C4-2B (cell line): ENCODE results near the gene TBCEL.

Experiments
- H3K27ac ChIP-seq: fragments of 450-650 bp; 2 replicates; pipeline ENCODE4 v1.5.1; 2017
- CTCF ChIP-seq: fragments of 450-650 bp; conservative IDR thresholded peaks from 2 replicates; pipeline ENCODE4 v1.5.1; 2017; ENCODE audit warnings: mild to moderate bottlenecking
- ZFX ChIP-seq: fragments of 450-650 bp; IDR thresholded peaks from 2 replicates; pipeline ENCODE4 v1.6.1; 2017

Gene TBCEL

GRCh38 chr11:121054266-121054665 lies 30.4 kb downstream of the TBCEL start:
- no peak overlapping the region for H3K27ac ChIP-seq
- no peak for TF ChIP-seq ZFX
- TF ChIP-seq CTCF, result no peak

- H3K27ac ChIP-seq, result no peak overlapping the region
- no peak for TF ChIP-seq CTCF
- no peak for TF ChIP-seq ZFX
Observed at GRCh38 chr11:121055076-121055475, 31.2 kb downstream of the TBCEL start.

GRCh38 chr11:121057922-121058321 lies 34.0 kb downstream of the TBCEL start:
- no peak overlapping the region for H3K27ac ChIP-seq
- TF ChIP-seq ZFX (no peak), CTCF (no peak)

GRCh38 chr11:121058941-121059340 lies 35.0 kb downstream of the TBCEL start:
- no peak for TF ChIP-seq ZFX
- no peak for TF ChIP-seq CTCF
- H3K27ac ChIP-seq, result no peak overlapping the region

- no peak for TF ChIP-seq CTCF
- no peak for TF ChIP-seq ZFX
- no peak overlapping the region for H3K27ac ChIP-seq
Observed at GRCh38 chr11:121059605-121060004, 35.7 kb downstream of the TBCEL start.

- TF ChIP-seq CTCF, result peak; percentile 37
- TF ChIP-seq ZFX, result no peak
- no peak overlapping the region for H3K27ac ChIP-seq
Observed at GRCh38 chr11:121063728-121064127, 39.8 kb downstream of the TBCEL start.

- TF ChIP-seq CTCF (no peak), ZFX (no peak)
- H3K27ac ChIP-seq, result no peak overlapping the region
Observed at GRCh38 chr11:121066623-121067022, 42.7 kb downstream of the TBCEL start.
